Esophagus muscularis mucosa (tissue), 4 donors: Measurements from ENCODE around the gene SBNO2. TPM values are rescaled to one million over a fixed set of nuclear protein-coding genes. Genes with fewer than 3 reads are reported as not detected.

ENCODE experiments used
- DNase-seq: peaks from one replicate; pipeline ENCODE4 v3.0.0-alpha.2; 2017; ENCODE audit errors: extremely low spot score
- H3K27ac ChIP-seq, 4 donors: fragments of 200-600 bp; sonication (generic); replicated peaks in 1 of 4; 1 replicate in 3 of 4; 2 replicates in 1 of 4; pipeline ENCODE4 v1.5.1; 2016 to 2019; ENCODE audit warnings: mild to moderate bottlenecking in 1 of 4
- H3K27me3 ChIP-seq, 4 donors: fragments of 200-600 bp; sonication (generic); one replicate each; pipeline versions ENCODE4 v1.5.1 to v1.6.0; 2016 to 2019
- H3K36me3 ChIP-seq, 4 donors: fragments of 200-600 bp; sonication (generic); one replicate each; pipeline ENCODE4 v1.5.1; 2016 to 2019
- H3K4me1 ChIP-seq, 4 donors: fragments of 200-600 bp; sonication (generic); one replicate each; pipeline ENCODE4 v1.5.1; 2016 to 2019
- H3K4me3 ChIP-seq, 4 donors: fragments of 200-600 bp; sonication (generic); 1 replicate in 2 of 4; 2 replicates in 2 of 4; pipeline ENCODE4 v1.5.1; 2016 to 2019; ENCODE audit warnings: mild to moderate bottlenecking in 4 of 4, moderate library complexity in 1 of 4
- H3K9me3 ChIP-seq, 4 donors: fragments of 200-600 bp; sonication (generic); 1 replicate in 3 of 4; 2 replicates in 1 of 4; pipeline ENCODE4 v1.5.1; 2016 to 2019
- CTCF ChIP-seq, 3 experiments: fragments of 200-600 bp in 2 of 3; fragments of 450-650 bp in 1 of 3; sonication (generic) in 2 of 3; IDR thresholded peaks; one replicate each; pipeline ENCODE4 v1.5.1; 2017 to 2019; ENCODE audit warnings: antibody characterized with exemption in 3 of 3, mild to moderate bottlenecking in 2 of 3, moderate library complexity in 1 of 3
- EP300 ChIP-seq: sonication (generic); formaldehyde crosslinking; IDR thresholded peaks from one replicate; pipeline ENCODE4 v1.6.1; 2017; ENCODE audit warnings: antibody characterized with exemption
- POLR2A ChIP-seq: fragments of 450-650 bp; IDR thresholded peaks from one replicate; pipeline ENCODE4 v1.6.1; 2017; ENCODE audit warnings: antibody characterized with exemption, moderate library complexity, mild to moderate bottlenecking, low read depth
- POLR2AphosphoS5 ChIP-seq, 2 donors: sonication (generic); formaldehyde crosslinking; IDR thresholded peaks; one replicate each; pipeline ENCODE4 v1.6.1; 2017; ENCODE audit warnings: antibody characterized with exemption in 2 of 2
- WGBS: methylation state at CpG from one replicate; pipeline ENCODE4 v1.1.5; 2018; 5-methylcytosine and 5-hydroxymethylcytosine counted together
- intact Hi-C: fragments of 100-400 bp; cut with DNase I; formaldehyde crosslinking; loops from one replicate; pipeline ENCODE4 v1.15.1; 2023
- total RNA-seq, 4 donors: library from RNA; depleted of rRNA; stranded (reverse); fragments of >200 nt; gene quantifications; one replicate each; pipeline versions ENCODE4 v1.1.0 to v1.2.1, GENCODE V29; 2016

The SBNO2 gene
- total RNA-seq, 4 donors from 2014 or later, result 16.2 to 141 (median 30.5) TPM

- no peak for TF ChIP-seq CTCF (IDR thresholded peaks at IDR 0.05)
- TF ChIP-seq EP300, result no peak
- no peak for TF ChIP-seq POLR2A
- no peak for TF ChIP-seq POLR2AphosphoS5 (IDR thresholded peaks at IDR 0.05)
- peak overlapping the region in 3 of 4 donors; percentile 20 to 46 (median 27) for H3K4me3 ChIP-seq
- peaks cover 4 to 49% (median 12%) of the 10 kb centered on the region in 4 donors for H3K27me3 ChIP-seq
- no peaks in the 10 kb centered on the region for H3K36me3 ChIP-seq
- DNase-seq, result peak; percentile 94
- H3K4me1 ChIP-seq, result peaks cover 4 to 24% (median 18%) of the 10 kb centered on the region in 4 donors
- intact Hi-C loops, result no loop called here
- no peaks in the 10 kb centered on the region for H3K9me3 ChIP-seq
- 72% methylated on average over 16 of the region's 54 CpGs for WGBS
- no peak overlapping the region for H3K27ac ChIP-seq
Observed at GRCh38 chr19:1074544-1075283, 99.4 kb downstream of the SBNO2 start.

- no peak for DNase-seq
- no peak overlapping the region for H3K27ac ChIP-seq
- TF ChIP-seq POLR2A, result no peak
- TF ChIP-seq POLR2AphosphoS5 (IDR thresholded peaks at IDR 0.05), result no peak
- TF ChIP-seq EP300, result no peak
- no peak for TF ChIP-seq CTCF (IDR thresholded peaks at IDR 0.05)
- no peaks in the 10 kb centered on the region for H3K9me3 ChIP-seq
- WGBS, result 85% methylated on average over 18 of the region's 28 CpGs
- intact Hi-C loops, result no loop called here
- peaks cover 7 to 30% (median 24%) of the 10 kb centered on the region in 4 donors for H3K4me1 ChIP-seq
- no peaks in the 10 kb centered on the region for H3K36me3 ChIP-seq
- H3K4me3 ChIP-seq, result peak overlapping the region in 3 of 4 donors; percentile 20 to 46 (median 27)
- H3K27me3 ChIP-seq, result peaks cover 8 to 56% (median 16%) of the 10 kb centered on the region in 4 donors
Observed at GRCh38 chr19:1073956-1074517, 100.0 kb downstream of the SBNO2 start.

GRCh38 chr19:1073063-1073955 is 100.8 kb downstream of the SBNO2 start:
- no peak overlapping the region for H3K4me3 ChIP-seq
- H3K27me3 ChIP-seq, result peaks cover 8 to 63% (median 23%) of the 10 kb centered on the region in 4 donors
- H3K9me3 ChIP-seq, result no peaks in the 10 kb centered on the region
- peaks cover 7 to 31% (median 25%) of the 10 kb centered on the region in 4 donors for H3K4me1 ChIP-seq
- TF ChIP-seq EP300, result no peak
- TF ChIP-seq POLR2A, result no peak
- TF ChIP-seq CTCF (IDR thresholded peaks at IDR 0.05), result no peak
- no peak for TF ChIP-seq POLR2AphosphoS5 (IDR thresholded peaks at IDR 0.05)
- no peak overlapping the region for H3K27ac ChIP-seq
- WGBS, result 91% methylated on average over 16 of the region's 30 CpGs
- H3K36me3 ChIP-seq, result no peaks in the 10 kb centered on the region
- intact Hi-C loops, result no loop called here
- DNase-seq, result no peak

- 86% methylated on average over 11 of the region's 11 CpGs for WGBS
- Histone ChIP-seq H3K36me3 (no peaks in the 10 kb centered on the region), H3K4me3 (no peak overlapping the region), H3K27me3 (peaks cover 8 to 72% (median 31%) of the 10 kb centered on the region in 4 donors), H3K4me1 (peaks cover 8 to 33% (median 32%) of the 10 kb centered on the region in 4 donors), H3K27ac (no peak overlapping the region), H3K9me3 (no peaks in the 10 kb centered on the region)
- no peak for DNase-seq
- no peak for TF ChIP-seq CTCF (IDR thresholded peaks at IDR 0.05)
- no peak for TF ChIP-seq POLR2AphosphoS5 (IDR thresholded peaks at IDR 0.05)
- TF ChIP-seq POLR2A, result no peak
- TF ChIP-seq EP300, result no peak
- intact Hi-C loops, result no loop called here
Observed at GRCh38 chr19:1072371-1073015, 101.6 kb downstream of the SBNO2 start.
